BJ (cell line): ENCODE measurements around the gene UAP1L1. TPM values are rescaled to one million over a fixed set of nuclear protein-coding genes. Genes with fewer than 3 reads are reported as not detected.
A peak's percentile ranks its signal among the peaks of the same experiment; 100 is the strongest.

Source experiments
- CTCF ChIA-PET: fragments of 350-600 bp; formaldehyde crosslinking; extraction: SDS; loops from one replicate; lab custom pipeline; 2021; ENCODE audit warnings: antibody characterized with exemption, inconsistent platforms; lab: Yijun Ruan, JAX
- POLR2A ChIA-PET: fragments of 300-600 bp; sonication (Branson Sonifier 250); formaldehyde crosslinking; extraction: SDS; loops from one replicate; lab custom pipeline; 2021; ENCODE audit warnings: antibody characterized with exemption; lab: Charles Lee
- DNase-seq: peaks from one replicate; pipeline ENCODE4 v3.0.0-alpha.2; 2011; ENCODE audit warnings: low read depth
- H3K27me3 ChIP-seq: 2 replicates; pipeline ENCODE4 v1.6.0; 2011; ENCODE audit warnings: low read length; ENCODE audit not compliant: control insufficient read depth, insufficient read depth
- H3K36me3 ChIP-seq: 2 replicates; pipeline ENCODE4 v1.5.1; 2011; ENCODE audit warnings: low read length; ENCODE audit not compliant: control insufficient read depth, insufficient read depth
- H3K4me3 ChIP-seq: 2 replicates; pipeline ENCODE4 v1.5.1; 2011; ENCODE audit warnings: low read depth, mild to moderate bottlenecking, control low read depth, low read length
- CTCF ChIP-seq: IDR thresholded peaks from 2 replicates; pipeline ENCODE4 v1.5.1; 2011; ENCODE audit warnings: low read depth, mild to moderate bottlenecking, control low read depth, inconsistent platforms, low read length, moderate library complexity; ENCODE audit not compliant: insufficient read depth
- polyA plus RNA-seq: library from polyadenylated mRNA; depleted of rRNA; stranded (reverse); fragments of >200 nt; gene quantifications from 2 replicates; pipeline ENCODE4 v1.2.3, GENCODE V29; 2011

UAP1L1 gene
- polyA plus RNA-seq, 1 experiment, result 5.6 TPM

GRCh38 chr9:137114220-137114612 is 36.9 kb downstream of the UAP1L1 start:
- DNase-seq, result no peak
- POLR2A ChIA-PET, result no interaction called here
- H3K27me3 ChIP-seq, result no peaks in the 10 kb centered on the region
- H3K4me3 ChIP-seq, result peak overlapping the region; percentile 66
- peaks cover 13% of the 10 kb centered on the region for H3K36me3 ChIP-seq
- TF ChIP-seq CTCF, result no peak
- CTCF ChIA-PET, result interaction anchor here (0.6 to 2.2 kb wide), 4 partner anchors 22 to 123 kb away, joined by 3 to 12 read pairs (median 6); partner anchors contain the start of genes NPDC1 and RNF224

- peak within 1 kb of the TSS; percentile 66 for H3K4me3 ChIP-seq
- ChIA-PET CTCF (interaction anchor here (0.6 to 2.2 kb wide), 3 partner anchors 68 to 416 kb away, joined by 3 to 12 read pairs (median 3); partner anchors contain the start of gene RNF224), POLR2A (no interaction called here)
- no peaks in the 10 kb centered on the region for H3K27me3 ChIP-seq
- TF ChIP-seq CTCF, result no peak
- peaks cover 10% of the 10 kb centered on the region for H3K36me3 ChIP-seq
- no peak for DNase-seq
Measured at GRCh38 chr9:137114613-137115393, 37.5 kb downstream of the UAP1L1 start, which contains the start of gene DPP7. TSS of gene DPP7 (minus strand) at chr9:137114733. CDS start at chr9:137114713, 20 bp downstream.

- no peak for DNase-seq
- H3K36me3 ChIP-seq, result peaks cover 7% of the 10 kb centered on the region
- no peak overlapping the region for H3K4me3 ChIP-seq
- H3K27me3 ChIP-seq, result no peaks in the 10 kb centered on the region
- ChIA-PET CTCF (interaction anchor here (0.6 to 2.2 kb wide), 3 partner anchors 69 to 415 kb away, joined by 3 to 12 read pairs (median 3); partner anchors contain the start of gene RNF224), POLR2A (no interaction called here)
- TF ChIP-seq CTCF, result no peak
Measured at GRCh38 chr9:137115394-137116026, 38.2 kb downstream of the UAP1L1 start.

GRCh38 chr9:137116027-137116507 is 38.8 kb downstream of the UAP1L1 start:
- ChIA-PET CTCF (interaction anchor here (4.3 kb wide), 1 partner anchor 112 kb away, joined by 37 read pairs; the partner anchor contains the start of gene RNF224), POLR2A (no interaction called here)
- Histone ChIP-seq H3K36me3 (peaks cover 6% of the 10 kb centered on the region), H3K4me3 (no peak overlapping the region), H3K27me3 (no peaks in the 10 kb centered on the region)
- no peak for TF ChIP-seq CTCF
- DNase-seq, result no peak

GRCh38 chr9:137116728-137117127 is 39.4 kb downstream of the UAP1L1 start:
- no peak for DNase-seq

More at GRCh38 chr9:137116728-137117127, 39.4 kb downstream of the UAP1L1 start:
- no peak for TF ChIP-seq CTCF
- no peaks in the 10 kb centered on the region for H3K27me3 ChIP-seq
- CTCF ChIA-PET, result interaction anchor here (1.0 to 4.3 kb wide), 2 partner anchors 106 to 111 kb away, joined by 3 to 37 read pairs; partner anchors contain the start of gene RNF224
- POLR2A ChIA-PET, result no interaction called here
- no peak overlapping the region for H3K4me3 ChIP-seq
- peaks cover 6% of the 10 kb centered on the region for H3K36me3 ChIP-seq
